PFSK-1 (cell line): ENCODE results near the gene CDCP1.

Source experiments
- POLR2AphosphoS5 ChIP-seq: IDR thresholded peaks from 2 replicates; pipeline ENCODE4 v1.6.1; 2012; ENCODE audit warnings: low read depth, mild to moderate bottlenecking, control low read depth, low read length, moderate library complexity
- TAF1 ChIP-seq: IDR thresholded peaks from 2 replicates; pipeline ENCODE4 v1.6.1; 2012; ENCODE audit warnings: low read length, control low read depth, borderline replicate concordance; ENCODE audit not compliant: insufficient read depth
- TF ChIP-seq, protein P1 (sequence below), 2 experiments: IDR thresholded peaks; 2 replicates each; pipeline versions ENCODE4 v1.6.1 to v1.8.0; 2011 to 2012; ENCODE audit warnings: low read depth in 2 of 2, low read length in 2 of 2, control low read depth in 1 of 2, inconsistent platforms in 1 of 2, mild to moderate bottlenecking in 1 of 2, moderate library complexity in 1 of 2; ENCODE audit not compliant: insufficient read depth in 1 of 2

- TF ChIP-seq POLR2AphosphoS5 (no peak), TAF1 (no peak)
- TF ChIP-seq, protein P1, sequence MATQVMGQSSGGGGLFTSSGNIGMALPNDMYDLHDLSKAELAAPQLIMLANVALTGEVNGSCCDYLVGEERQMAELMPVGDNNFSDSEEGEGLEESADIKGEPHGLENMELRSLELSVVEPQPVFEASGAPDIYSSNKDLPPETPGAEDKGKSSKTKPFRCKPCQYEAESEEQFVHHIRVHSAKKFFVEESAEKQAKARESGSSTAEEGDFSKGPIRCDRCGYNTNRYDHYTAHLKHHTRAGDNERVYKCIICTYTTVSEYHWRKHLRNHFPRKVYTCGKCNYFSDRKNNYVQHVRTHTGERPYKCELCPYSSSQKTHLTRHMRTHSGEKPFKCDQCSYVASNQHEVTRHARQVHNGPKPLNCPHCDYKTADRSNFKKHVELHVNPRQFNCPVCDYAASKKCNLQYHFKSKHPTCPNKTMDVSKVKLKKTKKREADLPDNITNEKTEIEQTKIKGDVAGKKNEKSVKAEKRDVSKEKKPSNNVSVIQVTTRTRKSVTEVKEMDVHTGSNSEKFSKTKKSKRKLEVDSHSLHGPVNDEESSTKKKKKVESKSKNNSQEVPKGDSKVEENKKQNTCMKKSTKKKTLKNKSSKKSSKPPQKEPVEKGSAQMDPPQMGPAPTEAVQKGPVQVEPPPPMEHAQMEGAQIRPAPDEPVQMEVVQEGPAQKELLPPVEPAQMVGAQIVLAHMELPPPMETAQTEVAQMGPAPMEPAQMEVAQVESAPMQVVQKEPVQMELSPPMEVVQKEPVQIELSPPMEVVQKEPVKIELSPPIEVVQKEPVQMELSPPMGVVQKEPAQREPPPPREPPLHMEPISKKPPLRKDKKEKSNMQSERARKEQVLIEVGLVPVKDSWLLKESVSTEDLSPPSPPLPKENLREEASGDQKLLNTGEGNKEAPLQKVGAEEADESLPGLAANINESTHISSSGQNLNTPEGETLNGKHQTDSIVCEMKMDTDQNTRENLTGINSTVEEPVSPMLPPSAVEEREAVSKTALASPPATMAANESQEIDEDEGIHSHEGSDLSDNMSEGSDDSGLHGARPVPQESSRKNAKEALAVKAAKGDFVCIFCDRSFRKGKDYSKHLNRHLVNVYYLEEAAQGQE (IDR thresholded peaks at IDR 0.05; ENCODE audit: insufficient read depth in 1 of 2, low read depth in 2 of 2, low read length in 2 of 2) = no peak
Observed at GRCh38 chr3:45055411-45056143, 90.6 kb downstream of the CDCP1 start.
